Activated T-cell treated with anti-CD3 and anti-CD28 coated beads for 1 hour (primary cell): ENCODE measurements around the gene IPCEF1.
"Not testable (repeated sequence)": the region's sequence is repeated elsewhere in the genome, so short reads cannot be mapped to it uniquely, and the experiment has no call there.

Experiments used
- DNase-seq: peaks from one replicate; pipeline ENCODE4 v3.0.0-alpha.2; 2020; ENCODE audit warnings: low read depth

The IPCEF1 gene

GRCh38 chr6:154331750-154332149 is 24.9 kb downstream of the IPCEF1 start:
- no peak for DNase-seq

GRCh38 chr6:154329350-154330170 is 27.0 kb downstream of the IPCEF1 start:
- no peak for DNase-seq

GRCh38 chr6:154327313-154327712 is 29.3 kb downstream of the IPCEF1 start:
- not testable (repeated sequence) for DNase-seq

- DNase-seq = no peak
Measured at GRCh38 chr6:154325142-154325541, 31.5 kb downstream of the IPCEF1 start.

GRCh38 chr6:154320181-154320580 is 36.4 kb downstream of the IPCEF1 start:
- no peak for DNase-seq

- DNase-seq = no peak
Measured at GRCh38 chr6:154319231-154319858, 37.3 kb downstream of the IPCEF1 start.

- DNase-seq = no peak
Measured at GRCh38 chr6:154318721-154319120, 37.9 kb downstream of the IPCEF1 start.

GRCh38 chr6:154316131-154316530 is 40.5 kb downstream of the IPCEF1 start:
- no peak for DNase-seq

GRCh38 chr6:154314084-154314483 is 42.5 kb downstream of the IPCEF1 start:
- no peak for DNase-seq

- no peak for DNase-seq
Measured at GRCh38 chr6:154308986-154309385, 47.6 kb downstream of the IPCEF1 start.

GRCh38 chr6:154307696-154308425 is 48.7 kb downstream of the IPCEF1 start:
- no peak for DNase-seq

GRCh38 chr6:154307147-154307546 is 49.5 kb downstream of the IPCEF1 start:
- DNase-seq = not testable (repeated sequence)

GRCh38 chr6:154306696-154307095 is 49.9 kb downstream of the IPCEF1 start:
- DNase-seq = no peak

- no peak for DNase-seq
Measured at GRCh38 chr6:154304191-154304590, 52.4 kb downstream of the IPCEF1 start.

GRCh38 chr6:154303642-154304041 is 53.0 kb downstream of the IPCEF1 start:
- not testable (repeated sequence) for DNase-seq

GRCh38 chr6:154301839-154302752 is 54.5 kb downstream of the IPCEF1 start:
- DNase-seq = no peak

- no peak for DNase-seq
Measured at GRCh38 chr6:154301086-154301625, 55.4 kb downstream of the IPCEF1 start.

- no peak for DNase-seq
Measured at GRCh38 chr6:154298297-154298696, 58.3 kb downstream of the IPCEF1 start.

- no peak for DNase-seq
Measured at GRCh38 chr6:154297721-154298120, 58.9 kb downstream of the IPCEF1 start.

GRCh38 chr6:154297210-154297609 is 59.4 kb downstream of the IPCEF1 start:
- no peak for DNase-seq

GRCh38 chr6:154295733-154296132 is 60.9 kb downstream of the IPCEF1 start:
- no peak for DNase-seq
